Transverse colon (tissue), 4 donors: ENCODE data around the gene HAGH.

ENCODE experiments used
- POLR2A ChIP-seq: fragments of 450-650 bp; IDR thresholded peaks from one replicate; pipeline ENCODE4 v1.6.1; 2016; ENCODE audit warnings: antibody characterized with exemption, mild to moderate bottlenecking, moderate library complexity
- POLR2AphosphoS5 ChIP-seq, 3 donors: sonication (generic); formaldehyde crosslinking; IDR thresholded peaks; one replicate each; pipeline ENCODE4 v1.6.1; 2016; ENCODE audit warnings: antibody characterized with exemption in 3 of 3
- TF ChIP-seq, protein P1 (sequence below), 5 experiments: fragments of 200-600 bp in 3 of 5; fragments of 450-650 bp in 2 of 5; sonication (generic) in 3 of 5; IDR thresholded peaks; 1 replicate in 2 of 5; 2 replicates in 3 of 5; pipeline ENCODE4 v1.5.1; 2016 to 2017; ENCODE audit warnings: antibody characterized with exemption in 5 of 5, inconsistent platforms in 3 of 5, mild to moderate bottlenecking in 2 of 5, moderate library complexity in 1 of 5

DNA sequence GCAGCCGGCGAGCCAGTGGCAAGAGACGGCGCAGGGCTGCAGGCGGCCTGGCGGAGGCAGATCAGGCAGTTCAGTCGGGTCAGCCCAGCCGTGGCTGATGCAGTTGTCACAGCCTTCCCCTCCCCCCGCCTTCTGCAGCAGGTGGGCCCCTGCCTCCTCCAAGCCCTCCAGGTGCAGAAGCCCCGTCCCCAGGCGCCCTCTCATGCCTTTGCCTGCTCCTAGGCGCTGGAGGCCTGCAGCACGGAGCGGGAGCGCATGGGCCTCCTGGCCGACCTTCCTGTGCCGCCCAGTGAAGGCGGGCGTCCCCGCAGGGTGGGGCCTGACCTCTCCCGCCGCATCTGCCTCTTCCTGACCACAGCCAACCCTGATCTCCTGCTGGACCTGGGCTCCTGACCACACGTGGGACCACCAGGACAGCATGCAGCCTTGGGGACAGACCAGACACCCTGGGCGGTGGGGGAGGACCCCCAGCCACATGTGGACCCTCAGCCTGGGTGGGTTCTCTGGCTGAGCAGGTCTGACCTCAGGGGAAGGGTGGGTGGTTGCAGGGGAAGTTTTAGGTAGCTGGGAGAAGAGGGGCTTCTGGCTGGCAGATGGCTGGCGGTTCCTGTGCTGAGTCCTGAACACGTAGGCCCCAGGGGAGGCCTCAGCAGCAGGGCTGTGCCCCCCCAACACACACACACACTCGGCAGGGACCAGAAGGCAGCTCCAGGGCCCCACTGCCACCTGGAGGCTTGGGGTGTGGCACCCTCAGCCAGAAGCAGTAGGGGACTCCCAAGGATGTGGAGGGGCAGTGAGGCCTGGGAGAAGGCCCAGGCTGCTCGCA, 50.6 kb downstream of the HAGH start:
- TF ChIP-seq, protein P1, sequence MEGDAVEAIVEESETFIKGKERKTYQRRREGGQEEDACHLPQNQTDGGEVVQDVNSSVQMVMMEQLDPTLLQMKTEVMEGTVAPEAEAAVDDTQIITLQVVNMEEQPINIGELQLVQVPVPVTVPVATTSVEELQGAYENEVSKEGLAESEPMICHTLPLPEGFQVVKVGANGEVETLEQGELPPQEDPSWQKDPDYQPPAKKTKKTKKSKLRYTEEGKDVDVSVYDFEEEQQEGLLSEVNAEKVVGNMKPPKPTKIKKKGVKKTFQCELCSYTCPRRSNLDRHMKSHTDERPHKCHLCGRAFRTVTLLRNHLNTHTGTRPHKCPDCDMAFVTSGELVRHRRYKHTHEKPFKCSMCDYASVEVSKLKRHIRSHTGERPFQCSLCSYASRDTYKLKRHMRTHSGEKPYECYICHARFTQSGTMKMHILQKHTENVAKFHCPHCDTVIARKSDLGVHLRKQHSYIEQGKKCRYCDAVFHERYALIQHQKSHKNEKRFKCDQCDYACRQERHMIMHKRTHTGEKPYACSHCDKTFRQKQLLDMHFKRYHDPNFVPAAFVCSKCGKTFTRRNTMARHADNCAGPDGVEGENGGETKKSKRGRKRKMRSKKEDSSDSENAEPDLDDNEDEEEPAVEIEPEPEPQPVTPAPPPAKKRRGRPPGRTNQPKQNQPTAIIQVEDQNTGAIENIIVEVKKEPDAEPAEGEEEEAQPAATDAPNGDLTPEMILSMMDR (IDR thresholded peaks at IDR 0.05) = no peak
- TF ChIP-seq POLR2A = no peak
- no peak for TF ChIP-seq POLR2AphosphoS5 (IDR thresholded peaks at IDR 0.05)
